A172 (cell line): Measurements from ENCODE around the gene NPTX1. TPM values are rescaled to one million over a fixed set of nuclear protein-coding genes. Genes with fewer than 3 reads are reported as not detected.
A peak's percentile ranks its signal among the peaks of the same experiment; 100 is the strongest.

ENCODE experiments used
- DNase-seq: peaks from one replicate; pipeline ENCODE4 v3.0.0-alpha.2; 2015; ENCODE audit warnings: low spot score
- total RNA-seq: library from RNA; depleted of rRNA; stranded (reverse); fragments of >200 nt; shearing (Covaris generic); gene quantifications from 2 replicates; pipeline ENCODE4 v1.2.3, GENCODE V29; 2014; rRNA removed

The NPTX1 gene
- total RNA-seq, 1 experiment from 2014 or later: 0.53 TPM

GRCh38 chr17:80426671-80427326 lies 49.6 kb downstream of the NPTX1 start:
- peak; percentile 60 for DNase-seq

- DNase-seq: no peak
Measured at GRCh38 chr17:80425835-80426426, 50.5 kb downstream of the NPTX1 start.

GRCh38 chr17:80424878-80425765 lies 51.3 kb downstream of the NPTX1 start:
- no peak for DNase-seq

- DNase-seq: no peak
Measured at GRCh38 chr17:80424261-80424660, 52.1 kb downstream of the NPTX1 start.

- DNase-seq: no peak
Measured at GRCh38 chr17:80423536-80424225, 52.7 kb downstream of the NPTX1 start.

- no peak for DNase-seq
Measured at GRCh38 chr17:80422981-80423380, 53.4 kb downstream of the NPTX1 start.

GRCh38 chr17:80422276-80422675 lies 54.1 kb downstream of the NPTX1 start:
- DNase-seq: no peak

- DNase-seq: no peak
Measured at GRCh38 chr17:80421381-80422090, 54.9 kb downstream of the NPTX1 start.

- DNase-seq: no peak
Measured at GRCh38 chr17:80419255-80419654, 57.2 kb downstream of the NPTX1 start.

GRCh38 chr17:80418589-80418988 lies 57.8 kb downstream of the NPTX1 start:
- no peak for DNase-seq

Other genes with a start within 250 kb of the NPTX1 start
- gene RNF213, start 215.8 kb downstream of the NPTX1 start, total RNA-seq: 63.3 and 66.2 TPM in 2 replicates
- gene ENDOV, start 61.4 kb downstream of the NPTX1 start, total RNA-seq: 19.9 and 60.1 TPM in 2 replicates
- 17.4 and 20.7 TPM in 2 replicates for gene RPTOR, start 68.2 kb upstream of the NPTX1 start, total RNA-seq